Heart left ventricle (tissue), 13 donors: ENCODE results near the gene ARSG.
A peak's percentile ranks its signal among the peaks of the same experiment; 100 is the strongest.

Experiments used
- CTCF ChIP-seq, 12 donors: fragments of 200-600 bp; sonication (generic) in 4 of 12; IDR thresholded peaks; one replicate each; pipeline versions ENCODE4 v1.5.0 to v1.8.0; 2018 to 2022; ENCODE audit warnings: antibody characterized with exemption in 12 of 12, mild to moderate bottlenecking in 5 of 12
- POLR2A ChIP-seq, 2 donors: fragments of 450-650 bp; IDR thresholded peaks; one replicate each; pipeline ENCODE4 v1.6.1; 2017; ENCODE audit warnings: antibody characterized with exemption in 2 of 2, mild to moderate bottlenecking in 2 of 2, moderate library complexity in 2 of 2
- donor health status: ischemic (EF 13 %, LVEDD 7.1; RV severe dilation, severe dysfunction).
- donor health status: DM: no; HTN: yes; CAD: no.
- donor health status: DM: no; HTN: no; CAD: no.
- donor health status: ischemic (EF 25% LVEDD 6.9; RV normal size, moderate dysfunction).
- donor health status: ischemic (EF 25% LVEDD 5.7; RV mildly dilated, moderate dysfunction).
- donor health status: ischemic (EF 35%, LVEDD 5.7; RV mildly dilated, moderate dysfunction).
- donor health status: nonischemic (EF 11% LVEDD 7.7; RV severe dilation, severe dysfunction).
- donor health status: DM: yes; HTN: yes; CAD: no.
- donor health status: PGD.
- donor health status: ischemic (EF 29% LVEDD 5.4; RV normal size, mild dysfunction).
- donor health status: nonischemic (EF 23%, LVEDD 6.1; RV moderate dilation, normal function).

GRCh38 chr17:68432086-68432864 is 141.0 kb downstream of the ARSG start:
- TF ChIP-seq CTCF (IDR thresholded peaks at IDR 0.05) = peak in 2 of 12 donors; percentile 0 to 2
- TF ChIP-seq POLR2A (IDR thresholded peaks at IDR 0.05) = no peak
